Measurements from ENCODE around the gene ZNF358. TPM values are rescaled to one million over a fixed set of nuclear protein-coding genes. Genes with fewer than 3 reads are reported as not detected.

Gene ZNF358
- total and polyA plus RNA-seq, 2 donors (not counting 1 experiment from before 2014, with no cell fraction given), result 16.7 to 26.8 TPM

DNA sequence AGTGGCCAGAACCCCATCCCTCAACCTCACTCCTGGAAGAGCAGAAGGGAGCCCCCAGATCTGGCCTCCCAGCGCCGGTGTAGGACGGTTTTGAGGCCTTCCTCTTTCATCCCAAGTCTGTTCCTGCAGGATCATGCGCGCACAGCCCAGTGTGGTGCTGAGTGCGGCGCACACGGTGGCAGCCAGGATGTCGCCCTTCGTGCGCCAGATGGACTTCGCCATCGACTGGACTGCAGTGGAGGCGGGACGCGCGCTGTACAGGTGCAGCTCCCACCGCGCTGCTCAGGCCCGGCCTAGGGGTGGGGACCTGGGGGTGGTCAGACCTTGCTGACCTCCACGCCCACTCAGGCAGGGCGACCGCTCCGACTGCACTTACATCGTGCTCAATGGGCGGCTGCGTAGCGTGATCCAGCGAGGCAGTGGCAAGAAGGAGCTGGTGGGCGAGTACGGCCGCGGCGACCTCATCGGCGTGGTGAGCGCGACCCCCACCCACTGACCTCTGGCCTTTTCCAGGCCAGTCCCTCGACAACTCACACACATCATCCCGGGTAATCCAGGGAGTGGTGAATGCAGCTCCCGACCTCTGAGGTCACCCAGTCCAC, 34.4 kb downstream of the ZNF358 start:
- Histone ChIP-seq H3K27ac (ENCODE audit: insufficient read depth, low read length) (no peak overlapping the region), H3K4me2 (ENCODE audit: extremely low read depth, insufficient read depth, low read length) (no peak overlapping the region), H3K9ac (ENCODE audit: insufficient read depth, low read length) (no peak overlapping the region), H3K4me1 (ENCODE audit: control insufficient read depth, extremely low read depth, insufficient read depth, low read length) (no peaks in the 10 kb centered on the region), H3K36me3 (ENCODE audit: control insufficient read depth, insufficient read depth, low read length) (peaks cover 11% of the 10 kb centered on the region), H2AFZ (ENCODE audit: low read length) (no peak overlapping the region), H3K4me3 (replicated peaks in 1 of 4; ENCODE audit: control extremely low read depth in 1 of 4, insufficient read depth in 1 of 4, low read depth in 3 of 4, low read length in 4 of 4) (no peak overlapping the region), H3K27me3 (ENCODE audit: control insufficient read depth, insufficient read depth, low read length) (no peaks in the 10 kb centered on the region), H3K9me3 (ENCODE audit: control insufficient read depth, insufficient read depth, low read depth, low read length) (no peaks in the 10 kb centered on the region), H4K20me1 (ENCODE audit: control insufficient read depth, extremely low read depth, insufficient read depth, low read length) (no peaks in the 10 kb centered on the region), H3K79me2 (ENCODE audit: control insufficient read depth, insufficient read depth, low read length) (no peaks in the 10 kb centered on the region)
- no peak for DNase-seq (ENCODE audit: low read depth in 2 of 2)
- TF ChIP-seq CTCF (conservative IDR thresholded peaks at IDR 0.05 in 1 of 2, IDR thresholded peaks at IDR 0.05 in 1 of 2; ENCODE audit: low read depth in 1 of 2, low read length in 2 of 2), result no peak
- TF ChIP-seq EZH2 (IDR thresholded peaks at IDR 0.05; ENCODE audit: low read length, missing control alignments), result no peak

GRCh38 chr19:7550987-7551761, 35.3 kb downstream of the ZNF358 start:
- H2AFZ ChIP-seq (ENCODE audit: low read length), result no peak overlapping the region

More at GRCh38 chr19:7550987-7551761, 35.3 kb downstream of the ZNF358 start:
- Histone ChIP-seq H3K27me3 (ENCODE audit: control insufficient read depth, insufficient read depth, low read length) (no peaks in the 10 kb centered on the region), H3K9me3 (ENCODE audit: control insufficient read depth, insufficient read depth, low read depth, low read length) (no peaks in the 10 kb centered on the region), H3K9ac (ENCODE audit: insufficient read depth, low read length) (no peak overlapping the region), H3K4me2 (ENCODE audit: extremely low read depth, insufficient read depth, low read length) (no peak overlapping the region), H3K79me2 (ENCODE audit: control insufficient read depth, insufficient read depth, low read length) (no peaks in the 10 kb centered on the region), H4K20me1 (ENCODE audit: control insufficient read depth, extremely low read depth, insufficient read depth, low read length) (no peaks in the 10 kb centered on the region), H3K36me3 (ENCODE audit: control insufficient read depth, insufficient read depth, low read length) (peaks cover 15% of the 10 kb centered on the region), H3K27ac (ENCODE audit: insufficient read depth, low read length) (no peak overlapping the region), H3K4me1 (ENCODE audit: control insufficient read depth, extremely low read depth, insufficient read depth, low read length) (no peaks in the 10 kb centered on the region), H3K4me3 (replicated peaks in 1 of 4; ENCODE audit: control extremely low read depth in 1 of 4, insufficient read depth in 1 of 4, low read depth in 3 of 4, low read length in 4 of 4) (no peak overlapping the region)
- DNase-seq (ENCODE audit: low read depth in 2 of 2), result peak; percentile 47 to 52
- TF ChIP-seq CTCF (conservative IDR thresholded peaks at IDR 0.05 in 1 of 2, IDR thresholded peaks at IDR 0.05 in 1 of 2; ENCODE audit: low read depth in 1 of 2, low read length in 2 of 2), result no peak
- TF ChIP-seq EZH2 (IDR thresholded peaks at IDR 0.05; ENCODE audit: low read length, missing control alignments), result no peak

Measured in fibroblast of lung (primary cell).